Neural crest cell (in vitro differentiated cells): ENCODE data around the gene GMDS. TPM values are rescaled to one million over a fixed set of nuclear protein-coding genes. Genes with fewer than 3 reads are reported as not detected.

Experiments used
- DNase-seq: peaks from one replicate; pipeline ENCODE4 v3.0.0; 2021; ENCODE audit warnings: low read depth, mixed read lengths, low spot score
- H3K27ac Mint-ChIP-seq: one replicate; pipeline ENCODE4 v1.8.0; 2021; ENCODE audit warnings: mild to moderate bottlenecking, mixed read lengths; ENCODE audit not compliant: unreplicated experiment
- H3K27me3 Mint-ChIP-seq: 2 replicates; pipeline ENCODE4 v1.8.0; 2021; ENCODE audit warnings: low read depth, mild to moderate bottlenecking, mixed read lengths
- H3K36me3 Mint-ChIP-seq: 2 replicates; pipeline ENCODE4 v1.8.0; 2021; ENCODE audit warnings: low read depth, mild to moderate bottlenecking, mixed read lengths
- H3K4me1 Mint-ChIP-seq: 2 replicates; pipeline ENCODE4 v1.8.0; 2021; ENCODE audit warnings: mixed read lengths
- H3K4me3 Mint-ChIP-seq: one replicate; pipeline ENCODE4 v1.8.0; 2021; ENCODE audit warnings: mild to moderate bottlenecking, mixed read lengths
- H3K9me3 Mint-ChIP-seq: 2 replicates; pipeline ENCODE4 v1.8.0; 2021; ENCODE audit warnings: mixed read lengths
- total RNA-seq: library from RNA; stranded (reverse); gene quantifications from 2 replicates; pipeline ENCODE4 v1.2.1, GENCODE V29; 2021
- TF ChIP-seq, protein P1 (sequence below): fragments of 200-600 bp; sonication (generic); conservative IDR thresholded peaks from 2 replicates; pipeline ENCODE4 v1.5.0; 2021; ENCODE audit warnings: antibody characterized with exemption, mild to moderate bottlenecking

The GMDS gene
- total RNA-seq, 1 donor from 2014 or later: 16.1 TPM

DNA sequence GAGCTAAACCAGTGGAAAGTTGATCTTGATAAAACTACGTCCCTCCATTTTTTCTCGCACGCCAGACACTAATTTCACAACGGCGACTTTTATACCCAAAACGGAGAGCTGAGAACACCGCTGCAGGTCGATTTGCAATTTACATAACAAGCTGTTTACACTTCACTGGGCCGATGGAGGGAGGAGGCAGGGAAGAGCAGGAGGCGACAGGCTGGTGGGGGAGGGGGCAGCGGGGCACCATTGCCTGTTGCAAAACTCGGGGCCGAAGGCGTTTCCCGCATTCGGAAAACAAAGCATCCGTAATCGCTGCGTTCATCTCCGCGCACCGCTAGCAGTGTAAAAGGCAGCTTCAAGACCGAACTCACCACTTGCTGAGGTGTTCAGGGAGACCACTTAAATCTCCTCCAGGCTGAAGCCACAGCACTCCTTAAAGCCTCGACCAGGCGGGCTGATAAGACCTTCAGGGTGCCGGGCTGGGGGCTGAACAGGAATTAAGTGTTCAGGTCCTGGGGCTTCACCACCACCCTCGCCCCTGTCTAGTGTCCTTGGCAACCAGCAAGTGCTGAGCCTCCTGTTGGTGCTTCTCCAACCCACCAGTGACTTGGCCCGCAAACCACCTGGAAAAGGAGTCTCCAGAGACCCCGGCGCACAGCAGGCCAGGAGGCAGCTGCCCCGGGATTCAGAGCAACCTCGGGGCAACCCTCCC lies 637.7 kb downstream of the GMDS start:
- DNase-seq: no peak
- Mint-ChIP-seq H3K27me3 (peaks cover 76% of the 10 kb centered on the region), H3K4me1 (peaks cover 39% of the 10 kb centered on the region), H3K9me3 (no peaks in the 10 kb centered on the region), H3K4me3 (peak overlapping the region; percentile 77), H3K27ac (no peak overlapping the region), H3K36me3 (peaks cover 2% of the 10 kb centered on the region)
- TF ChIP-seq, protein P1, sequence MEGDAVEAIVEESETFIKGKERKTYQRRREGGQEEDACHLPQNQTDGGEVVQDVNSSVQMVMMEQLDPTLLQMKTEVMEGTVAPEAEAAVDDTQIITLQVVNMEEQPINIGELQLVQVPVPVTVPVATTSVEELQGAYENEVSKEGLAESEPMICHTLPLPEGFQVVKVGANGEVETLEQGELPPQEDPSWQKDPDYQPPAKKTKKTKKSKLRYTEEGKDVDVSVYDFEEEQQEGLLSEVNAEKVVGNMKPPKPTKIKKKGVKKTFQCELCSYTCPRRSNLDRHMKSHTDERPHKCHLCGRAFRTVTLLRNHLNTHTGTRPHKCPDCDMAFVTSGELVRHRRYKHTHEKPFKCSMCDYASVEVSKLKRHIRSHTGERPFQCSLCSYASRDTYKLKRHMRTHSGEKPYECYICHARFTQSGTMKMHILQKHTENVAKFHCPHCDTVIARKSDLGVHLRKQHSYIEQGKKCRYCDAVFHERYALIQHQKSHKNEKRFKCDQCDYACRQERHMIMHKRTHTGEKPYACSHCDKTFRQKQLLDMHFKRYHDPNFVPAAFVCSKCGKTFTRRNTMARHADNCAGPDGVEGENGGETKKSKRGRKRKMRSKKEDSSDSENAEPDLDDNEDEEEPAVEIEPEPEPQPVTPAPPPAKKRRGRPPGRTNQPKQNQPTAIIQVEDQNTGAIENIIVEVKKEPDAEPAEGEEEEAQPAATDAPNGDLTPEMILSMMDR: no peak

DNA sequence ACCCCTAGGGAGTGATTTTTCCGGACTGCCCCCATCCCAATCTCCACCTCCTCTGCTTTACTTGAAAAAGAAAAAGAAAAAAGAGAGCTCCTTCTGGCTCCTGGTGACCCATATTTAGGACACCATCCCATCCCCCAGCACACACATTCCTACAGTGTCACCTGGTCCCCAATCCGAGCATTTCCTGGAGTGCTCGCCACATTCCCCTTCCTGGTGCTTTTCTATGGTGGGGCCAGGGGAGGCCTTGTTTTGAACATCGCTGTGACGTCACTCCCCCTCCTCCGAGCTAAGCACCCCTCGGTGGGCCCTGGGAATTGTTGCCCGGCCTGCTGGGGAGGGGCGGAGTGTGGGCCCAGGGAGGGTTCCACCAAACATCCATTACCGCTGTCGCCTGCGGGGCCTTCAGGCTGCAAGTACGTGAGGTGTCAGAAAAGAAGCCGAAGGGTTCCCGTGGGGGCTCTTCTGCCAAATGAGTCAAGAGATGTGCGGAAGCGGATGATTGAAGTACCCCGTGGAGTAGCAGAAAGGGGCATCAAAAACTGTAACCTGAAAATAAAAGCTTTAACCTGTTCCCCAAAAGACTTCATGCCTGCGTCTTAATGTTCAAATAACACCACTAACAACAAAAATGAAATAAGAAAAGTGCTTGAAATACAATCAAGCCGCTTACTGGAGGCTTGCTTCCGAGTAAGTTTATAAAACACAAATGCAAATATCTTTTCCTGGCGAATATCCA lies 638.5 kb downstream of the GMDS start:
- TF ChIP-seq, protein P1: no peak
- Mint-ChIP-seq H3K4me1 (peaks cover 37% of the 10 kb centered on the region), H3K27me3 (peaks cover 73% of the 10 kb centered on the region), H3K36me3 (peaks cover 2% of the 10 kb centered on the region), H3K4me3 (peak overlapping the region; percentile 77), H3K27ac (no peak overlapping the region), H3K9me3 (no peaks in the 10 kb centered on the region)
- no peak for DNase-seq

DNA sequence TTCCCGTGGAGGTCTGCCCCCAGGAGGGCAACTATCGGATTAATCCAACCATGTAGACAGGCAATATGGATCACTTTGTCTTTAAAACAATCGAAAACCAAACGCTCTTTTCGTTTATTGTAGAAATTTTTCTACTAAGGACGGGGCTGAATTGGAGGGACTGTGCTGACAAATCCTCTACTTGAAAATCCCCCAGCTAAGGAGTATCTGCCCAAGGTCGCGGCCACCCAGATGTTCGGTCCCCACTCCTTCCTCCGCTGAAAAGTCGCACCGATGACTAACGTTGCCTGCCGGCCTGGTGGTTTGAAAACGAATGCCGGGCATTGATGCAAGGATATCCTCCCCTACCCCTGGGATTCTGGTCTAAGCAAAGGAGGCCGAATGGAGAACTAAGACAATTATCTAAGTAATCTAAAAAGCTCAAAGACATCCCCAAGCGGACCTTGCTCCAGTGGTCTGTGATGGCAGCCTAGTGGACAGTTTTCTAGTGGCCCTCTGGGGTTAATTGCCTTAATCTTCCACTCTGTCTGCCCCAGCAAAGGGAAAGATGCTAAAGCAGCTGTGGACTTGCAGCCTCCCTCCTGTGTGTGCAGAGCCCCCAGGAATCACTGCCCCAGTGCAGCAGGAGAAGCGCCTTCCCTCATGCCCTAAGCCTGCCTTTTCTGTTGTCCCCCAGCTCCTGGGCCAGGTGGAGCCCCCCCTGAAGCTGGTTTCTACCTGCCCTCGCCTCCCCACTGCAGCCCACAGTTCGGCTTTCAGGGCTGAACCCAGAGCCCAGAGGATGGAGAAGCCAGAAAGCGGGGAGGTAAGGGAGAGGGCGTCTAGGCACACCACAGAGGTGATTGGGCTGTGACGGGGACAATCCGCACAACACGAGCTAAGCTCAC lies 639.3 kb downstream of the GMDS start:
- Mint-ChIP-seq H3K27ac (no peak overlapping the region), H3K9me3 (no peaks in the 10 kb centered on the region), H3K36me3 (no peaks in the 10 kb centered on the region), H3K27me3 (peaks cover 72% of the 10 kb centered on the region), H3K4me3 (peak overlapping the region; percentile 77), H3K4me1 (peaks cover 34% of the 10 kb centered on the region)
- no peak for DNase-seq
- TF ChIP-seq, protein P1: no peak

DNA sequence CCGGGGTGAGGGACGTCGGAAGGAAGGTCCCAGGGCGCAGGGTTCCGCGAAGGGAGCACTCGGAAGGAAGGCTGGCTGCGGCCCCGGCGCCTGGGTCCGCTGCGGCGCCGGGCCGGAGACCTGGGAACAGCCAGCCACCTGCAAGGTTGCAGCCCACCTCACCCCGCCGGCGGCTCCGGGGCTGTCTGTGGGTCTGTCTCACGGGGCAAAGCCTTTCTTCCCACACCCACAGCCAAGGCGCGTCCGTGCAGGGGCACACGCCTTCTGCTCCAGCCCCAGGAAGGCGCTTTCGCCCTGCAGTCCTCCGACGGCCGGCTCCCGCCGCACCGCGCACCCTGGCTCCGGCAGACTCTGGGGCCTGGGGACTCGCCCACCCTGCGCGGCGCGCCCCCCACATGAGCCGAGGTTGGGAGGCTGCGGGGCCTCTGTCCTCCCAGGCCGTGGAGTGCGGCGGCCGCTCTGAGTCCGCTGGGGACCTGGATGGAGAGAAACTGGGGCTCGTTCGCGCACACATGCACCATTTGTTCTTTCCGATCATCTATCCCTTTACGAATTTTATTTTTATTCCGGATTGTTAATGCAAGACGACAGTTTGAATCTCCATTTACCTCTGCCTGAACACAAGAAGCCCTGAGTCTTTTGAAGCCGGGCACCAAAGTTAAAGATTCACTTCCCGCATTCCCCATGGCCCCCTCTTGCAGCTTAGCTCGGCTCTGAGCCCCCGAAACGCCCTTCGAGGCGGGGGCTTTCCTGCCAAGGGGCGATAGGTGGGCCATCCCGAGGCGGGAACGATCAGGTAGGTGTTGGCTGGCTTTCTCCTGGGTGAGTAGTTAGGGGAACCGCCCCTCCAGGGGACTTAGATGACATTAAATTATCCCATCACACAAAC lies 640.2 kb downstream of the GMDS start:
- Mint-ChIP-seq H3K4me3 (peak overlapping the region; percentile 73), H3K9me3 (no peaks in the 10 kb centered on the region), H3K36me3 (no peaks in the 10 kb centered on the region), H3K27me3 (peaks cover 72% of the 10 kb centered on the region), H3K27ac (no peak overlapping the region), H3K4me1 (peaks cover 31% of the 10 kb centered on the region)
- TF ChIP-seq, protein P1: no peak
- no peak for DNase-seq
